ENCODE data around the gene SLC25A23.

GRCh38 chr19:6443986-6444385 is 15.6 kb downstream of the SLC25A23 start:
- TF ChIP-seq, protein P1, sequence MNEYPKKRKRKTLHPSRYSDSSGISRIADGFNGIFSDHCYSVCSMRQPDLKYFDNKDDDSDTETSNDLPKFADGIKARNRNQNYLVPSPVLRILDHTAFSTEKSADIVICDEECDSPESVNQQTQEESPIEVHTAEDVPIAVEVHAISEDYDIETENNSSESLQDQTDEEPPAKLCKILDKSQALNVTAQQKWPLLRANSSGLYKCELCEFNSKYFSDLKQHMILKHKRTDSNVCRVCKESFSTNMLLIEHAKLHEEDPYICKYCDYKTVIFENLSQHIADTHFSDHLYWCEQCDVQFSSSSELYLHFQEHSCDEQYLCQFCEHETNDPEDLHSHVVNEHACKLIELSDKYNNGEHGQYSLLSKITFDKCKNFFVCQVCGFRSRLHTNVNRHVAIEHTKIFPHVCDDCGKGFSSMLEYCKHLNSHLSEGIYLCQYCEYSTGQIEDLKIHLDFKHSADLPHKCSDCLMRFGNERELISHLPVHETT (tag by site-specific recombination; IDR thresholded peaks at IDR 0.05): no peak
- TF ChIP-seq, protein P2, sequence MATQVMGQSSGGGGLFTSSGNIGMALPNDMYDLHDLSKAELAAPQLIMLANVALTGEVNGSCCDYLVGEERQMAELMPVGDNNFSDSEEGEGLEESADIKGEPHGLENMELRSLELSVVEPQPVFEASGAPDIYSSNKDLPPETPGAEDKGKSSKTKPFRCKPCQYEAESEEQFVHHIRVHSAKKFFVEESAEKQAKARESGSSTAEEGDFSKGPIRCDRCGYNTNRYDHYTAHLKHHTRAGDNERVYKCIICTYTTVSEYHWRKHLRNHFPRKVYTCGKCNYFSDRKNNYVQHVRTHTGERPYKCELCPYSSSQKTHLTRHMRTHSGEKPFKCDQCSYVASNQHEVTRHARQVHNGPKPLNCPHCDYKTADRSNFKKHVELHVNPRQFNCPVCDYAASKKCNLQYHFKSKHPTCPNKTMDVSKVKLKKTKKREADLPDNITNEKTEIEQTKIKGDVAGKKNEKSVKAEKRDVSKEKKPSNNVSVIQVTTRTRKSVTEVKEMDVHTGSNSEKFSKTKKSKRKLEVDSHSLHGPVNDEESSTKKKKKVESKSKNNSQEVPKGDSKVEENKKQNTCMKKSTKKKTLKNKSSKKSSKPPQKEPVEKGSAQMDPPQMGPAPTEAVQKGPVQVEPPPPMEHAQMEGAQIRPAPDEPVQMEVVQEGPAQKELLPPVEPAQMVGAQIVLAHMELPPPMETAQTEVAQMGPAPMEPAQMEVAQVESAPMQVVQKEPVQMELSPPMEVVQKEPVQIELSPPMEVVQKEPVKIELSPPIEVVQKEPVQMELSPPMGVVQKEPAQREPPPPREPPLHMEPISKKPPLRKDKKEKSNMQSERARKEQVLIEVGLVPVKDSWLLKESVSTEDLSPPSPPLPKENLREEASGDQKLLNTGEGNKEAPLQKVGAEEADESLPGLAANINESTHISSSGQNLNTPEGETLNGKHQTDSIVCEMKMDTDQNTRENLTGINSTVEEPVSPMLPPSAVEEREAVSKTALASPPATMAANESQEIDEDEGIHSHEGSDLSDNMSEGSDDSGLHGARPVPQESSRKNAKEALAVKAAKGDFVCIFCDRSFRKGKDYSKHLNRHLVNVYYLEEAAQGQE (tag by site-specific recombination; IDR thresholded peaks at IDR 0.05): no peak
- TF ChIP-seq, protein P3, sequence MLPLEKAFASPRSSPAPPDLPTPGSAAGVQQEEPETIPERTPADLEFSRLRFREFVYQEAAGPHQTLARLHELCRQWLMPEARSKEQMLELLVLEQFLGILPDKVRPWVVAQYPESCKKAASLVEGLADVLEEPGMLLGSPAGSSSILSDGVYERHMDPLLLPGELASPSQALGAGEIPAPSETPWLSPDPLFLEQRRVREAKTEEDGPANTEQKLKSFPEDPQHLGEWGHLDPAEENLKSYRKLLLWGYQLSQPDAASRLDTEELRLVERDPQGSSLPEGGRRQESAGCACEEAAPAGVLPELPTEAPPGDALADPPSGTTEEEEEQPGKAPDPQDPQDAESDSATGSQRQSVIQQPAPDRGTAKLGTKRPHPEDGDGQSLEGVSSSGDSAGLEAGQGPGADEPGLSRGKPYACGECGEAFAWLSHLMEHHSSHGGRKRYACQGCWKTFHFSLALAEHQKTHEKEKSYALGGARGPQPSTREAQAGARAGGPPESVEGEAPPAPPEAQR (tag by site-specific recombination; IDR thresholded peaks at IDR 0.05): no peak
- TF ChIP-seq ZNF76 (tag by site-specific recombination; IDR thresholded peaks at IDR 0.05; ENCODE audit: borderline replicate concordance, low read depth) (no peak), ZNF629 (tag by site-specific recombination; IDR thresholded peaks at IDR 0.05) (no peak), CTCF (tag by site-specific recombination; IDR thresholded peaks at IDR 0.05) (no peak)

Measured in HEK293 (cell line).